H9 (cell line): ENCODE results near the gene TNFSF10. TPM values are rescaled to one million over a fixed set of nuclear protein-coding genes. Genes with fewer than 3 reads are reported as not detected.

ENCODE experiments used
- DNase-seq: peaks from one replicate; pipeline ENCODE4 v3.0.0-alpha.2; 2017
- H2AFZ ChIP-seq: one replicate; pipeline ENCODE4 v1.6.1; 2013; ENCODE audit warnings: mild to moderate bottlenecking, low read length, control low read depth, moderate library complexity
- H2AK5ac ChIP-seq: 2 replicates; pipeline ENCODE4 v1.6.1; 2013; ENCODE audit warnings: low read length, control low read depth, mixed read lengths; ENCODE audit not compliant: insufficient read length
- H2BK120ac ChIP-seq: one replicate; pipeline ENCODE4 v1.6.1; 2013; ENCODE audit warnings: low read depth, mild to moderate bottlenecking, low read length, control low read depth, inconsistent platforms; ENCODE audit not compliant: poor library complexity, severe bottlenecking
- H2BK12ac ChIP-seq: 2 replicates; pipeline ENCODE4 v1.6.1; 2013; ENCODE audit warnings: low read length, control low read depth, mixed read lengths, low read depth; ENCODE audit not compliant: insufficient read length
- H2BK15ac ChIP-seq: 2 replicates; pipeline ENCODE4 v1.6.1; 2013; ENCODE audit warnings: low read depth, low read length, control low read depth
- H2BK20ac ChIP-seq: one replicate; pipeline ENCODE4 v1.6.1; 2013; ENCODE audit warnings: low read depth, mild to moderate bottlenecking, low read length, control low read depth, inconsistent platforms; ENCODE audit not compliant: poor library complexity, severe bottlenecking
- H2BK5ac ChIP-seq: 2 replicates; pipeline ENCODE4 v1.6.1; 2013; ENCODE audit warnings: low read length, control low read depth, mixed read lengths; ENCODE audit not compliant: insufficient read length
- H3K14ac ChIP-seq: 2 replicates; pipeline ENCODE4 v1.6.1; 2013; ENCODE audit warnings: low read length, control low read depth; ENCODE audit not compliant: insufficient read depth
- H3K18ac ChIP-seq: 2 replicates; pipeline ENCODE4 v1.6.1; 2013; ENCODE audit warnings: low read depth, mild to moderate bottlenecking, mixed read lengths, low read length, control low read depth; ENCODE audit not compliant: insufficient read length
- H3K23ac ChIP-seq: 2 replicates; pipeline ENCODE4 v1.6.1; 2013; ENCODE audit warnings: low read length, control low read depth, mixed read lengths, low read depth; ENCODE audit not compliant: insufficient read length
- H3K23me2 ChIP-seq: 2 replicates; pipeline ENCODE4 v1.6.1; 2013; ENCODE audit warnings: low read depth, mild to moderate bottlenecking, mixed read lengths, low read length, control low read depth; ENCODE audit not compliant: insufficient read length, poor library complexity, severe bottlenecking
- H3K27ac ChIP-seq: 2 replicates; pipeline ENCODE4 v1.5.1; 2013; ENCODE audit warnings: low read length, control low read depth, mixed read lengths, low read depth; ENCODE audit not compliant: insufficient read length
- H3K27me3 ChIP-seq: 2 replicates; pipeline ENCODE4 v1.6.1; 2013; ENCODE audit warnings: low read length, control low read depth, inconsistent platforms; ENCODE audit not compliant: insufficient read depth
- H3K4ac ChIP-seq: 2 replicates; pipeline ENCODE4 v1.6.1; 2013; ENCODE audit warnings: low read depth, mild to moderate bottlenecking, control low read depth, inconsistent platforms, low read length, moderate library complexity
- H3K4me1 ChIP-seq: 2 replicates; pipeline ENCODE4 v1.6.1; 2013; ENCODE audit warnings: low read length, control low read depth, inconsistent platforms; ENCODE audit not compliant: insufficient read depth
- H3K4me2 ChIP-seq: 2 replicates; pipeline ENCODE4 v1.6.1; 2013; ENCODE audit warnings: low read length, control low read depth, mixed read lengths; ENCODE audit not compliant: insufficient read length, insufficient read depth
- H3K56ac ChIP-seq: 2 replicates; pipeline ENCODE4 v1.6.1; 2013; ENCODE audit warnings: low read depth, mild to moderate bottlenecking, mixed read lengths, low read length, control low read depth; ENCODE audit not compliant: insufficient read length
- H3K79me1 ChIP-seq: 2 replicates; pipeline ENCODE4 v1.6.1; 2013; ENCODE audit warnings: low read depth, mild to moderate bottlenecking, moderate library complexity, low read length, control low read depth, inconsistent platforms; ENCODE audit not compliant: insufficient read depth, poor library complexity, severe bottlenecking
- H3K79me2 ChIP-seq: 2 replicates; pipeline ENCODE4 v1.6.1; 2013; ENCODE audit warnings: low read length, control low read depth, inconsistent platforms; ENCODE audit not compliant: insufficient read depth
- H3K9ac ChIP-seq: 2 replicates; pipeline ENCODE4 v1.6.1; 2013; ENCODE audit warnings: low read length, control low read depth, mixed read lengths; ENCODE audit not compliant: insufficient read length; ENCODE audit errors: extremely low read depth
- H3K9me3 ChIP-seq: one replicate; pipeline ENCODE4 v1.6.1; 2013; ENCODE audit warnings: low read depth, low read length, inconsistent platforms; ENCODE audit not compliant: control insufficient read depth
- H3T11ph ChIP-seq: one replicate; pipeline ENCODE4 v1.6.1; 2013; ENCODE audit warnings: mild to moderate bottlenecking, low read length, control low read depth, inconsistent platforms
- H4K20me1 ChIP-seq: one replicate; pipeline ENCODE4 v1.6.1; 2013; ENCODE audit not compliant: control insufficient read depth, insufficient read length, insufficient read depth
- H4K5ac ChIP-seq: 2 replicates; pipeline ENCODE4 v1.6.1; 2013; ENCODE audit warnings: low read depth, mild to moderate bottlenecking, mixed read lengths, low read length, control low read depth; ENCODE audit not compliant: insufficient read length
- H4K8ac ChIP-seq: replicated peaks from 2 replicates; pipeline ENCODE4 v1.6.1; 2013; ENCODE audit warnings: low read length, control low read depth, mixed read lengths, low read depth; ENCODE audit not compliant: insufficient read length
- H4K91ac ChIP-seq: 2 replicates; pipeline ENCODE4 v1.6.1; 2013; ENCODE audit warnings: low read depth, mild to moderate bottlenecking, moderate library complexity, mixed read lengths, low read length, control low read depth; ENCODE audit not compliant: insufficient read length
- H3K27ac Mint-ChIP-seq, 3 experiments: 2 replicates in 2 of 3; 3 replicates in 1 of 3; pipeline ENCODE4 v1.8.0; 2020 to 2021; ENCODE audit warnings: mixed read lengths in 3 of 3, mild to moderate bottlenecking in 1 of 3, moderate library complexity in 1 of 3
- H3K27me3 Mint-ChIP-seq: 2 replicates; pipeline ENCODE4 v1.8.0; 2021; ENCODE audit warnings: low read depth, mild to moderate bottlenecking, moderate library complexity, mixed read lengths
- H3K36me3 Mint-ChIP-seq, 3 experiments: 2 replicates in 2 of 3; 3 replicates in 1 of 3; pipeline ENCODE4 v1.8.0; 2020 to 2021; ENCODE audit warnings: low read depth in 3 of 3, mixed read lengths in 3 of 3; ENCODE audit not compliant: insufficient read depth in 1 of 3
- H3K4me1 Mint-ChIP-seq, 2 experiments: 2 replicates each; pipeline ENCODE4 v1.8.0; 2020; ENCODE audit warnings: mixed read lengths in 2 of 2
- H3K4me3 Mint-ChIP-seq, 2 experiments: 2 replicates in 1 of 2; 3 replicates in 1 of 2; pipeline ENCODE4 v1.8.0; 2020 to 2021; ENCODE audit warnings: mild to moderate bottlenecking in 2 of 2, mixed read lengths in 2 of 2, moderate library complexity in 1 of 2
- H3K9me3 Mint-ChIP-seq, 2 experiments: 2 replicates in 1 of 2; 3 replicates in 1 of 2; pipeline ENCODE4 v1.8.0; 2020; ENCODE audit warnings: mild to moderate bottlenecking in 2 of 2, mixed read lengths in 2 of 2, moderate library complexity in 1 of 2
- WGBS: extraction: QIAGEN DNeasy Blood & Tissue Kit; methylation state at CpG from one replicate; pipeline ENCODE4 v1.1.7; 2013; ENCODE audit warnings: missing lambda C conversion rate, low lambda C conversion rate, mixed read lengths; ENCODE audit not compliant: insufficient read length; ENCODE audit errors: extremely low coverage; 5-methylcytosine and 5-hydroxymethylcytosine counted together
- total RNA-seq: library from RNA; stranded (reverse); gene quantifications from 2 replicates; pipeline ENCODE4 v1.2.1, GENCODE V29; 2021
- TF ChIP-seq, protein P1 (sequence below): fragments of 200-600 bp; sonication (generic); conservative IDR thresholded peaks from 3 replicates; pipeline ENCODE4 v1.8.0; 2021; ENCODE audit warnings: antibody characterized with exemption, mild to moderate bottlenecking

The TNFSF10 gene
- total RNA-seq, 1 experiment from 2014 or later = not detected

DNA sequence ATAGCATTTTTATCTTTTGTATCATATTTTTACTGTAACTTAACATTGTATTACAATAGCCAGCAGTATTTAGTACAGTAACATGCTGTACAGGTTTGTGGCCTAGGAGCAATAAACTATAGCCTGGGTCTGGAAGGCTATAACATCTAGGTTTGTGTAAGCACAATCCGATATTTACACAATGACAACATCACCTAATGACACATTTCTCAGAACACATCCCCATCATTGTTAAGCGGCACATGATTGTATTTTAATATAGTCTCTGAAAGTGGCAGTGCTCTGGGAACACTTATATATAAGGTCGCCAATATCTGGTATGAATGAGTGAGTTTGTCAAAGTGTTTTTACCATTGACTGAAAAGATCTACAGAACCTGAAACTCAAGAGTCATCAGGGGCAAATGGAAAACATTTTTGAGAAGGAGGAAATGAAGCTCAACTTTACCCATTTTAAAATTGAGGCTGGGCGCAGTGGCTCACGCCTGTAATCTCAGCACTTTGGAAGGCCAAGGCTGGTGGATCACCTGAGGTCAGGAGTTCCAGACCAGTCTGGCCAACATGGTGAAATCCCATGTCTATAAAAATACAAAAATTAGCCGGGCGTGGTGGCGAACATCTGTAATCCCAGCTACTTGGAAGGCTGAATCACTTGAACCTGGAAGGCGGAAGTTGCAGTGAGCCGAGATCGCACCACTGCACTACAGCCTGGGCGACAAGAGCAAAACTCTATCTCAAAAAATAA, 38.8 kb upstream of the TNFSF10 start:
- Mint-ChIP-seq H3K27ac (no peak overlapping the region), H3K9me3 (peaks cover 7% of the 10 kb centered on the region in 2 experiments; a peak in 1 of 5 replicates), H3K27me3 (no peaks in the 10 kb centered on the region), H3K4me3 (no peak overlapping the region), H3K4me1 (peaks cover 10 to 13% of the 10 kb centered on the region in 2 experiments), H3K36me3 (peaks cover 0 to 6% (median 0%) of the 10 kb centered on the region in 3 experiments; a peak in 1 of 7 replicates)
- Histone ChIP-seq H2BK120ac (no peak overlapping the region), H3K9me3 (no peaks in the 10 kb centered on the region), H3K79me1 (no peaks in the 10 kb centered on the region), H4K5ac (no peak overlapping the region), H3K56ac (no peak overlapping the region), H3K23me2 (no peaks in the 10 kb centered on the region), H3T11ph (no peak overlapping the region), H3K4me1 (no peaks in the 10 kb centered on the region), H3K4me2 (no peak overlapping the region), H2BK15ac (no peak overlapping the region), H2AK5ac (no peak overlapping the region), H2BK20ac (no peak overlapping the region), H3K23ac (no peak overlapping the region), H4K20me1 (no peaks in the 10 kb centered on the region), H2AFZ (no peak overlapping the region), H3K14ac (no peak overlapping the region), H3K18ac (no peak overlapping the region), H2BK5ac (no peak overlapping the region), H3K27me3 (no peaks in the 10 kb centered on the region), H3K27ac (no peak overlapping the region), H4K91ac (no peak overlapping the region), H4K8ac (no peak overlapping the region), H2BK12ac (no peak overlapping the region), H3K9ac (no peak overlapping the region), H3K79me2 (no peaks in the 10 kb centered on the region), H3K4ac (no peak overlapping the region)
- DNase-seq = no peak
- TF ChIP-seq, protein P1, sequence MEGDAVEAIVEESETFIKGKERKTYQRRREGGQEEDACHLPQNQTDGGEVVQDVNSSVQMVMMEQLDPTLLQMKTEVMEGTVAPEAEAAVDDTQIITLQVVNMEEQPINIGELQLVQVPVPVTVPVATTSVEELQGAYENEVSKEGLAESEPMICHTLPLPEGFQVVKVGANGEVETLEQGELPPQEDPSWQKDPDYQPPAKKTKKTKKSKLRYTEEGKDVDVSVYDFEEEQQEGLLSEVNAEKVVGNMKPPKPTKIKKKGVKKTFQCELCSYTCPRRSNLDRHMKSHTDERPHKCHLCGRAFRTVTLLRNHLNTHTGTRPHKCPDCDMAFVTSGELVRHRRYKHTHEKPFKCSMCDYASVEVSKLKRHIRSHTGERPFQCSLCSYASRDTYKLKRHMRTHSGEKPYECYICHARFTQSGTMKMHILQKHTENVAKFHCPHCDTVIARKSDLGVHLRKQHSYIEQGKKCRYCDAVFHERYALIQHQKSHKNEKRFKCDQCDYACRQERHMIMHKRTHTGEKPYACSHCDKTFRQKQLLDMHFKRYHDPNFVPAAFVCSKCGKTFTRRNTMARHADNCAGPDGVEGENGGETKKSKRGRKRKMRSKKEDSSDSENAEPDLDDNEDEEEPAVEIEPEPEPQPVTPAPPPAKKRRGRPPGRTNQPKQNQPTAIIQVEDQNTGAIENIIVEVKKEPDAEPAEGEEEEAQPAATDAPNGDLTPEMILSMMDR = no peak
- WGBS = no CpG with 5 or more reads among the region's 12 CpGs
